GM12878 (cell line): ENCODE measurements around the gene ITSN1. TPM values are rescaled to one million over a fixed set of nuclear protein-coding genes. Genes with fewer than 3 reads are reported as not detected.

ENCODE experiments used
- ATAC-seq: fragments of 200-7000 bp; cut with Tn5 transposase; 3 replicates; pipeline ENCODE4 v1.9.1; 2020; ENCODE audit warnings: mild to moderate bottlenecking, moderate library complexity
- BruUV-seq: library from RNA; stranded (reverse); fragments of 400-500 nt; replicated peaks from 2 replicates; lab custom pipeline; 2021; lab: Mats Ljungman, UMichigan
- CTCF ChIA-PET: fragments of 300-600 bp; sonication (Branson Sonifier 250); formaldehyde crosslinking; extraction: SDS; loops from one replicate; lab custom pipeline; 2021; ENCODE audit warnings: inconsistent platforms; lab: Yijun Ruan, JAX
- POLR2A ChIA-PET: fragments of 350-600 bp; formaldehyde crosslinking; extraction: SDS; loops from one replicate; lab custom pipeline; 2021; ENCODE audit warnings: inconsistent platforms; lab: Charles Lee
- RAD21 ChIA-PET: fragments of 300-600 bp; sonication (Branson Sonifier 250); formaldehyde crosslinking; loops from one replicate; lab custom pipeline; 2023; ENCODE audit warnings: antibody characterized with exemption; ENCODE audit not compliant: unreplicated experiment; lab: Charles Lee
- SMC1A ChIA-PET: fragments of 300-600 bp; sonication (Branson Sonifier 250); formaldehyde crosslinking; loops from one replicate; lab custom pipeline; 2023; ENCODE audit not compliant: unreplicated experiment, uncharacterized antibody; lab: Charles Lee
- DNase-seq: peaks from one replicate; pipeline ENCODE4 v3.0.0-alpha.2; 2011; ENCODE audit warnings: low read depth, low spot score
- FAIRE-seq: peaks from 3 replicates; lab custom pipeline; 2011; peaks lifted over from hg19 to GRCh38; lab: Jason Lieb, UNC
- H2AFZ ChIP-seq: 2 replicates; pipeline ENCODE4 v1.6.0; 2011; ENCODE audit warnings: low read depth, low read length, control low read depth; ENCODE audit not compliant: control insufficient read depth
- H3K27ac ChIP-seq: 2 replicates; pipeline ENCODE4 v1.5.1; 2011; ENCODE audit warnings: control low read depth; ENCODE audit not compliant: control insufficient read depth, insufficient read depth
- H3K27me3 ChIP-seq, 2 experiments: replicated peaks in 1 of 2; 2 replicates each; pipeline versions ENCODE4 v1.6.0 to v1.6.1; 2011; ENCODE audit warnings: low read length in 1 of 2; ENCODE audit not compliant: control insufficient read depth in 2 of 2, insufficient read depth in 2 of 2
- H3K36me3 ChIP-seq, 2 experiments: 2 replicates each; pipeline ENCODE4 v1.5.1; 2011; ENCODE audit warnings: low read length in 1 of 2; ENCODE audit not compliant: control insufficient read depth in 2 of 2, insufficient read depth in 2 of 2
- H3K4me1 ChIP-seq: 2 replicates; pipeline ENCODE4 v1.6.1; 2011; ENCODE audit warnings: mild to moderate bottlenecking, low read length, moderate library complexity, mixed read lengths; ENCODE audit not compliant: control insufficient read depth, insufficient read depth
- H3K4me2 ChIP-seq: 2 replicates; pipeline ENCODE4 v1.6.0; 2011; ENCODE audit warnings: control low read depth; ENCODE audit not compliant: control insufficient read depth, insufficient read depth
- H3K4me3 ChIP-seq: fragments of 200-600 bp; sonication (generic); 2 replicates; pipeline ENCODE4 v1.5.1; 2016
- H3K79me2 ChIP-seq: 2 replicates; pipeline ENCODE4 v1.6.0; 2011; ENCODE audit warnings: low read length; ENCODE audit not compliant: control insufficient read depth, insufficient read depth
- H3K9ac ChIP-seq: 2 replicates; pipeline ENCODE4 v1.8.0; 2011; ENCODE audit warnings: low read length, control low read depth, mixed read lengths; ENCODE audit not compliant: control insufficient read depth, insufficient read depth
- H3K9me3 ChIP-seq: replicated peaks from 3 replicates; pipeline ENCODE4 v1.5.1; 2011; ENCODE audit warnings: mild to moderate bottlenecking, low read length; ENCODE audit not compliant: control insufficient read depth, insufficient read depth
- H4K20me1 ChIP-seq: 2 replicates; pipeline ENCODE4 v1.6.0; 2011; ENCODE audit not compliant: control insufficient read depth, insufficient read depth
- ETV6 ChIP-seq, 2 experiments: fragments of 450-650 bp in 1 of 2; IDR thresholded peaks in 1 of 2; conservative IDR thresholded peaks in 1 of 2; 2 replicates each; pipeline ENCODE4 v1.6.1; 2014; ENCODE audit warnings: antibody characterized with exemption in 1 of 2, borderline replicate concordance in 1 of 2, low read depth in 1 of 2, mild to moderate bottlenecking in 1 of 2, moderate library complexity in 1 of 2
- GATAD2B ChIP-seq: fragments of 450-650 bp; conservative IDR thresholded peaks from 2 replicates; pipeline ENCODE4 v1.6.1; 2017; ENCODE audit warnings: low read depth, mild to moderate bottlenecking, moderate library complexity
- IKZF1 ChIP-seq: fragments of 450-650 bp; conservative IDR thresholded peaks from 2 replicates; pipeline ENCODE4 v1.6.1; 2017; ENCODE audit warnings: antibody characterized with exemption, mild to moderate bottlenecking
- IKZF2 ChIP-seq, 2 experiments: fragments of 450-650 bp; IDR thresholded peaks; 2 replicates each; pipeline ENCODE4 v1.6.1; 2017; ENCODE audit warnings: mild to moderate bottlenecking in 2 of 2, moderate library complexity in 2 of 2
- JUND ChIP-seq: IDR thresholded peaks from 2 replicates; pipeline ENCODE4 v1.6.1; 2012; ENCODE audit warnings: low read depth, mild to moderate bottlenecking, low read length, improper control_type of control experiment, moderate library complexity
- MEF2A ChIP-seq: IDR thresholded peaks from 2 replicates; pipeline ENCODE4 v1.6.1; 2011; ENCODE audit warnings: low read depth, mild to moderate bottlenecking, low read length, moderate library complexity; ENCODE audit not compliant: insufficient read depth
- POLR2AphosphoS5 ChIP-seq: IDR thresholded peaks from 2 replicates; pipeline ENCODE4 v1.6.1; 2011; ENCODE audit warnings: mild to moderate bottlenecking, low read length, inconsistent platforms
- RCOR1 ChIP-seq: conservative IDR thresholded peaks from 2 replicates; pipeline ENCODE4 v1.6.1; 2012; ENCODE audit warnings: low read depth, low read length, improper control_type of control experiment
- RFX5 ChIP-seq: IDR thresholded peaks from 2 replicates; pipeline ENCODE4 v1.6.1; 2011; ENCODE audit warnings: low read depth, low read length, improper control_type of control experiment
- SMARCA5 ChIP-seq: fragments of 450-650 bp; IDR thresholded peaks from 2 replicates; pipeline ENCODE4 v1.6.1; 2017; ENCODE audit warnings: mild to moderate bottlenecking
- SREBF2 ChIP-seq: IDR thresholded peaks from 2 replicates; pipeline ENCODE4 v1.6.1; 2012; ENCODE audit warnings: mild to moderate bottlenecking, low read length
- SRF ChIP-seq, 2 experiments: IDR thresholded peaks; 2 replicates each; pipeline ENCODE4 v1.6.1; 2011; ENCODE audit warnings: low read depth in 2 of 2, low read length in 2 of 2, mild to moderate bottlenecking in 1 of 2, moderate library complexity in 1 of 2
- TAF1 ChIP-seq: IDR thresholded peaks from 2 replicates; pipeline ENCODE4 v1.6.1; 2011; ENCODE audit warnings: mild to moderate bottlenecking, low read depth, low read length, borderline replicate concordance
- ZSCAN29 ChIP-seq: fragments of 450-650 bp; IDR thresholded peaks from 2 replicates; pipeline ENCODE4 v1.6.1; 2017; ENCODE audit warnings: mild to moderate bottlenecking, moderate library complexity
- WGBS: methylation state at CpG from one replicate; pipeline ENCODE4 v1.1.6; 2016; ENCODE audit warnings: low lambda C conversion rate; ENCODE audit not compliant: insufficient replicate concordance, insufficient coverage; ENCODE audit errors: missing lambda C conversion rate; 5-methylcytosine and 5-hydroxymethylcytosine counted together
- in situ Hi-C: fragments of 300-500 bp; cut with MboI; formaldehyde crosslinking; loops from 9 replicates; pipeline ENCODE4 v1.14.3; 2018; ENCODE audit warnings: mixed read lengths
- intact Hi-C: fragments of 100-400 bp; cut with micrococcal nuclease; formaldehyde crosslinking; loops from one replicate; pipeline ENCODE4 v1.14.2; 2022; ENCODE audit not compliant: unreplicated experiment
- polyA plus RNA-seq, 11 experiments: library from polyadenylated mRNA; depleted of rRNA in 4 of 11; unstranded in 6 of 11; stranded (reverse) in 5 of 11; fragments of >200 nt; fragmentation: Nextera tagmentation in 4 of 11; fragmentation: Illumina TruSeq in 1 of 11; extraction: Ambion mirVana in 4 of 11; extraction: Trizol in 1 of 11; gene quantifications; 1 replicate in 1 of 11; 2 replicates in 10 of 11; pipeline versions ENCODE4 v1.2.1 to v1.2.3, GENCODE V29; 2011 to 2016; ENCODE audit warnings: inconsistent platforms in 2 of 11, missing spikeins in 2 of 11, low read depth in 1 of 11
- total RNA-seq, 4 experiments: library from RNA; depleted of rRNA in 3 of 4; stranded (reverse); fragments of >200 nt in 3 of 4; fragmentation: Illumina TruSeq in 1 of 4; extraction: Trizol in 1 of 4; gene quantifications; 2 replicates each; pipeline versions ENCODE4 v1.2.1 to v1.2.3, GENCODE V29; 2013 to 2021
- TF ChIP-seq, protein P1 (sequence below): fragments of 450-650 bp; formaldehyde crosslinking; IDR thresholded peaks from 2 replicates; pipeline ENCODE4 v1.5.0; 2022; ENCODE audit warnings: mild to moderate bottlenecking, missing genetic modification characterization
- TF ChIP-seq, protein P2 (sequence below): IDR thresholded peaks from 2 replicates; pipeline ENCODE4 v1.6.1; 2011; ENCODE audit warnings: low read depth, mild to moderate bottlenecking, low read length, moderate library complexity, borderline replicate concordance; ENCODE audit errors: extremely low read depth
- TF ChIP-seq, protein P3 (sequence below): fragments of 450-650 bp; IDR thresholded peaks from 2 replicates; pipeline ENCODE4 v1.6.1; 2018; ENCODE audit warnings: mild to moderate bottlenecking, low read depth, moderate library complexity; ENCODE audit not compliant: partially characterized antibody

The ITSN1 gene
- total and polyA plus RNA-seq, 10 of the 15 experiments (the other 5 are each of a cell fraction or from before 2014, with no cell fraction given) = 0.89 to 10.6 (median 4.8) TPM

DNA sequence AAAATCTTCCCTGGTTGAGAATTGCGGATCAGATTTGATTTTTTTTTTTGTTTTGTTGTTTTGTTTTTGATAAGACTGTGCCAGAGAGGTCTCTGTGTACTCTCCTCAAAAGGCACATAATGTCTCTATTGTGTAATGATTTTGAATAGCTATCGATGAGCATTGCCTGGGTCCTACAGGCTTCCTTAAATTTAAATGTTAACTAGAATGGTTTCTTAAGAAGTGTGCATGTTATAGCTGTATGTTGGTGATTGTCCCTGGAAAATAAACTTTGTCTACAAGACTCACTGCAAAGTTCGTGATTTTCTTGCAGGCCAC, 121.2 kb downstream of the ITSN1 start (continued):
- TF ChIP-seq, protein P1, sequence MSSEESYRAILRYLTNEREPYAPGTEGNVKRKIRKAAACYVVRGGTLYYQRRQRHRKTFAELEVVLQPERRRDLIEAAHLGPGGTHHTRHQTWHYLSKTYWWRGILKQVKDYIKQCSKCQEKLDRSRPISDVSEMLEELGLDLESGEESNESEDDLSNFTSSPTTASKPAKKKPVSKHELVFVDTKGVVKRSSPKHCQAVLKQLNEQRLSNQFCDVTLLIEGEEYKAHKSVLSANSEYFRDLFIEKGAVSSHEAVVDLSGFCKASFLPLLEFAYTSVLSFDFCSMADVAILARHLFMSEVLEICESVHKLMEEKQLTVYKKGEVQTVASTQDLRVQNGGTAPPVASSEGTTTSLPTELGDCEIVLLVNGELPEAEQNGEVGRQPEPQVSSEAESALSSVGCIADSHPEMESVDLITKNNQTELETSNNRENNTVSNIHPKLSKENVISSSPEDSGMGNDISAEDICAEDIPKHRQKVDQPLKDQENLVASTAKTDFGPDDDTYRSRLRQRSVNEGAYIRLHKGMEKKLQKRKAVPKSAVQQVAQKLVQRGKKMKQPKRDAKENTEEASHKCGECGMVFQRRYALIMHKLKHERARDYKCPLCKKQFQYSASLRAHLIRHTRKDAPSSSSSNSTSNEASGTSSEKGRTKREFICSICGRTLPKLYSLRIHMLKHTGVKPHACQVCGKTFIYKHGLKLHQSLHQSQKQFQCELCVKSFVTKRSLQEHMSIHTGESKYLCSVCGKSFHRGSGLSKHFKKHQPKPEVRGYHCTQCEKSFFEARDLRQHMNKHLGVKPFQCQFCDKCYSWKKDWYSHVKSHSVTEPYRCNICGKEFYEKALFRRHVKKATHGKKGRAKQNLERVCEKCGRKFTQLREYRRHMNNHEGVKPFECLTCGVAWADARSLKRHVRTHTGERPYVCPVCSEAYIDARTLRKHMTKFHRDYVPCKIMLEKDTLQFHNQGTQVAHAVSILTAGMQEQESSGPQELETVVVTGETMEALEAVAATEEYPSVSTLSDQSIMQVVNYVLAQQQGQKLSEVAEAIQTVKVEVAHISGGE (CRISPR knock-in tag) = no peak
- TF ChIP-seq SREBF2 = no peak

DNA sequence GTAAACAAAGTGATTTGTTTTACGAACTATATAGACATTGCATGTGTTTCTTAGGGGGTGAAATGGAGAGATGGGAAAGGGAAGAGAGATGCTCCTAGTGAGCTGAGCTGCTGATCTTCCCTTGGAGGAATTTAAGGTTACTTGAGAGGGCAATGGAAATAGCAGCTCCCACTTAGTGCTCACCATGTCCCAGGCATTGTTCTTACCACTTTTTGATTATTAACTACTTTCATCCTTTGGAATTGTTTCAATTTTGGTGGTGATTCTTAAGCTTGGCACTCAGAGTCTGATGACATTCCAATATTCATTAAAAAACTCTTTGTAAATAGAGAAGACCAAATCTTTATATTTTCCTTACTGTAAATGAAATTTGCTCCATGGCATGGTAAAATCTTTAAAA, 124.9 kb downstream of the ITSN1 start:
- no peak overlapping the region for H3K27ac ChIP-seq
- 86% methylated on average over 1 of the region's 1 CpG for WGBS
- POLR2A ChIA-PET = no interaction called here
- H3K9ac ChIP-seq = no peak overlapping the region
- no peaks in the 10 kb centered on the region; a peak in 1 of 4 replicates for H3K36me3 ChIP-seq
- H2AFZ ChIP-seq = no peak overlapping the region
- ATAC-seq (no peak), FAIRE-seq (no peak), DNase-seq (no peak)
- intact Hi-C loops (no loop called here), in situ Hi-C loops (no loop called here)
- no peaks in the 10 kb centered on the region for H3K27me3 ChIP-seq
- RAD21 ChIA-PET = no interaction called here
- H3K4me1 ChIP-seq = no peaks in the 10 kb centered on the region
- no peak overlapping the region for H3K4me2 ChIP-seq
- no TSS peak for BruUV-seq
- CTCF ChIA-PET = no interaction called here
- H3K79me2 ChIP-seq = no peaks in the 10 kb centered on the region
- H3K4me3 ChIP-seq = no peak overlapping the region
- H3K9me3 ChIP-seq = no peaks in the 10 kb centered on the region
- no peaks in the 10 kb centered on the region for H4K20me1 ChIP-seq
- SMC1A ChIA-PET = no interaction called here
- TF ChIP-seq ZSCAN29 (no peak), MEF2A (no peak), RCOR1 (no peak), TAF1 (no peak), SMARCA5 (no peak), IKZF1 (no peak), POLR2AphosphoS5 (no peak), JUND (no peak), ETV6 (conservative IDR thresholded peaks at IDR 0.05 in 1 of 2, IDR thresholded peaks at IDR 0.05 in 1 of 2; ENCODE audit: borderline replicate concordance in 1 of 2, low read depth in 1 of 2) (no peak), SRF (IDR thresholded peaks at IDR 0.05; ENCODE audit: low read depth in 2 of 2, low read length in 2 of 2) (no peak), GATAD2B (no peak), SREBF2 (no peak), RFX5 (no peak), IKZF2 (IDR thresholded peaks at IDR 0.05) (no peak)
- TF ChIP-seq, protein P2, sequence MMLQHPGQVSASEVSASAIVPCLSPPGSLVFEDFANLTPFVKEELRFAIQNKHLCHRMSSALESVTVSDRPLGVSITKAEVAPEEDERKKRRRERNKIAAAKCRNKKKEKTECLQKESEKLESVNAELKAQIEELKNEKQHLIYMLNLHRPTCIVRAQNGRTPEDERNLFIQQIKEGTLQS = no peak
- TF ChIP-seq, protein P3, sequence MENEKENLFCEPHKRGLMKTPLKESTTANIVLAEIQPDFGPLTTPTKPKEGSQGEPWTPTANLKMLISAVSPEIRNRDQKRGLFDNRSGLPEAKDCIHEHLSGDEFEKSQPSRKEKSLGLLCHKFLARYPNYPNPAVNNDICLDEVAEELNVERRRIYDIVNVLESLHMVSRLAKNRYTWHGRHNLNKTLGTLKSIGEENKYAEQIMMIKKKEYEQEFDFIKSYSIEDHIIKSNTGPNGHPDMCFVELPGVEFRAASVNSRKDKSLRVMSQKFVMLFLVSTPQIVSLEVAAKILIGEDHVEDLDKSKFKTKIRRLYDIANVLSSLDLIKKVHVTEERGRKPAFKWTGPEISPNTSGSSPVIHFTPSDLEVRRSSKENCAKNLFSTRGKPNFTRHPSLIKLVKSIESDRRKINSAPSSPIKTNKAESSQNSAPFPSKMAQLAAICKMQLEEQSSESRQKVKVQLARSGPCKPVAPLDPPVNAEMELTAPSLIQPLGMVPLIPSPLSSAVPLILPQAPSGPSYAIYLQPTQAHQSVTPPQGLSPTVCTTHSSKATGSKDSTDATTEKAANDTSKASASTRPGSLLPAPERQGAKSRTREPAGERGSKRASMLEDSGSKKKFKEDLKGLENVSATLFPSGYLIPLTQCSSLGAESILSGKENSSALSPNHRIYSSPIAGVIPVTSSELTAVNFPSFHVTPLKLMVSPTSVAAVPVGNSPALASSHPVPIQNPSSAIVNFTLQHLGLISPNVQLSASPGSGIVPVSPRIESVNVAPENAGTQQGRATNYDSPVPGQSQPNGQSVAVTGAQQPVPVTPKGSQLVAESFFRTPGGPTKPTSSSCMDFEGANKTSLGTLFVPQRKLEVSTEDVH = no peak
